ENCODE results near the gene PPID. TPM values are rescaled to one million over a fixed set of nuclear protein-coding genes. Genes with fewer than 3 reads are reported as not detected.

The PPID gene
- total RNA-seq = 10 to 100 TPM; 14.7 to 41.1 (median 24.6) TPM

DNA sequence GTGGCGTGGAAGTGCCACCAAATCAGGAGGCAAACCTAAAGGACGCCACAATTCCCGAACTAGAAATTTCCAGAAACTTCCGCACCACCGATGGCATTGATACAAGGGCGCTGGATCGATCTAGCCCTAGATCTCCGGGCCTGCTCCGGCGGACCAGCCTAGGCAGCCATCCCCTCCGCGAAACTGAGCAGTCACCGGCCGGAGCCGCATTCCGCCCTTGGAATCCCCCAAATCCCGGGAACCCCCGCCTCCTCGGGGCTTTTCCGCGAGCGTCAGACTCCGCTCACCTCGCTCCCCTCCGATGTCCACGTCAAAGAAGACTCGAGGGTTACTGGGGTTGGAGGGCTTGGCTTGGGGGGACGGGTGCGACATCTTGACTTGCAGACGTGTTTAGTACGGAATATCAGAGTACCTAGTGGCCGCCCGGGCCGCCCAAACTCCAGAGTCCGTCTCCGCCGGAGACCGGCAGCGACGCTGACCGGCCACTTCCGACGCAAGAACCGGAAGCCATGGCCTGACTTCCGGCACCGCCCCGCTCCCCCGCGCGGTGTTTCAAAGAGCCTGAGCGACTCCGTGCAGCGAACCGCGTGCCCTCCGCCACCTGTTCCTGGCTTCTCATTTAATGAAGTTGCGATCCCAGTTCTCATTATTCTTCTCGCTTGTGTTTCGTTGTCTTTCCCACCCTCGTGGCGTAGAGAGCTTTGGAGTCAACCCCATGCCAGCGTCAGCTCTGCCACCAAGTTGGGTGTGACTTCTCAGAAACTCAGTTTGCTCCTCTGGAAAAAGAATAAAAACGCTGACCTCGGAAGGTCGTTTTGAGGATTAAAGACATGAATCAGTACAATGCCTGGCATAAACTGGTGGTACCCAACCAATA lies at the start of gene PPID:
Gene PPID, minus strand, starts transcription at position 480 of the 877 bp plus-strand sequence. Its CDS starts 108 bp downstream, at position 372.
- TF ChIP-seq, protein P1, sequence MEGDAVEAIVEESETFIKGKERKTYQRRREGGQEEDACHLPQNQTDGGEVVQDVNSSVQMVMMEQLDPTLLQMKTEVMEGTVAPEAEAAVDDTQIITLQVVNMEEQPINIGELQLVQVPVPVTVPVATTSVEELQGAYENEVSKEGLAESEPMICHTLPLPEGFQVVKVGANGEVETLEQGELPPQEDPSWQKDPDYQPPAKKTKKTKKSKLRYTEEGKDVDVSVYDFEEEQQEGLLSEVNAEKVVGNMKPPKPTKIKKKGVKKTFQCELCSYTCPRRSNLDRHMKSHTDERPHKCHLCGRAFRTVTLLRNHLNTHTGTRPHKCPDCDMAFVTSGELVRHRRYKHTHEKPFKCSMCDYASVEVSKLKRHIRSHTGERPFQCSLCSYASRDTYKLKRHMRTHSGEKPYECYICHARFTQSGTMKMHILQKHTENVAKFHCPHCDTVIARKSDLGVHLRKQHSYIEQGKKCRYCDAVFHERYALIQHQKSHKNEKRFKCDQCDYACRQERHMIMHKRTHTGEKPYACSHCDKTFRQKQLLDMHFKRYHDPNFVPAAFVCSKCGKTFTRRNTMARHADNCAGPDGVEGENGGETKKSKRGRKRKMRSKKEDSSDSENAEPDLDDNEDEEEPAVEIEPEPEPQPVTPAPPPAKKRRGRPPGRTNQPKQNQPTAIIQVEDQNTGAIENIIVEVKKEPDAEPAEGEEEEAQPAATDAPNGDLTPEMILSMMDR (IDR thresholded peaks at IDR 0.05; ENCODE audit: low read depth) = no peak

DNA sequence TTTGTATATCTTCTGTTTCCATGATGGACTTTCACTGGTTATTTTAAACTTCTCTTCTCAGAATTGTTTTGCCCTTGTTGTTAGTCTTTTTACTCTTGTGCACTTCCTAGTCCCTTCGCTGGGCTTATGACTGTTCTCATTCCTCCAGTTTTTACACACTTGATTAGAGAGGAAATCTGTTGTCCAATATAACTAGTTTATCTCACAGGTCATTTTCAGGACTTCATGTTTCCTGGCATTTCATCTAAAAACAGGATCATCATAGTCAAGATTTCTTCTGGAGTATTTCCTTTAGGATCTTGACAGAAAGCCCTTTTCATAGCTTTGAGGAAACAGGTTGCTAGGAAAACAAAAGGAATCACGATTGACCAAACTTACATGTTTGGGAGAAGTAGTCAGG lies 48.6 kb upstream of the PPID start:
- TF ChIP-seq, protein P1 (IDR thresholded peaks at IDR 0.05; ENCODE audit: low read depth) = no peak

DNA sequence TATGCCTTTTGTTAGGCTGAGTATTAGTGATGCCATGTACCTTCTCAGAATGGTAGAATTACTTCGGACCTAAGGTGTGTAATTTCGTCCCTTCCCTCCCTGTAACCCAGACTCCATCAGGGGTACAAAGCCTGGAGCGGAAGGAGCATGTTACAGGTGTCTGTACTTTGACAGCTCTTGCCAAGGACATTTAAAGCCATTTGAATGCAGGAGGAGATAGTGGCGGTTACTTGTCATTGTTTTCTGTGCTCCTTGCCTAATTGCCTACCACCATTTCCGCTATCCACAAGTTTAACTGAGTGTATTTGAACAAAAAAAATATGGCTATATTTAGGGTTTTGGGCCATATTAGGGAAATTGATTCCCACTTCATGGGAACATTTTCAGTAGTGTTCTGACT lies 47.5 kb upstream of the PPID start:
- TF ChIP-seq, protein P1 (IDR thresholded peaks at IDR 0.05; ENCODE audit: low read depth) = no peak

DNA sequence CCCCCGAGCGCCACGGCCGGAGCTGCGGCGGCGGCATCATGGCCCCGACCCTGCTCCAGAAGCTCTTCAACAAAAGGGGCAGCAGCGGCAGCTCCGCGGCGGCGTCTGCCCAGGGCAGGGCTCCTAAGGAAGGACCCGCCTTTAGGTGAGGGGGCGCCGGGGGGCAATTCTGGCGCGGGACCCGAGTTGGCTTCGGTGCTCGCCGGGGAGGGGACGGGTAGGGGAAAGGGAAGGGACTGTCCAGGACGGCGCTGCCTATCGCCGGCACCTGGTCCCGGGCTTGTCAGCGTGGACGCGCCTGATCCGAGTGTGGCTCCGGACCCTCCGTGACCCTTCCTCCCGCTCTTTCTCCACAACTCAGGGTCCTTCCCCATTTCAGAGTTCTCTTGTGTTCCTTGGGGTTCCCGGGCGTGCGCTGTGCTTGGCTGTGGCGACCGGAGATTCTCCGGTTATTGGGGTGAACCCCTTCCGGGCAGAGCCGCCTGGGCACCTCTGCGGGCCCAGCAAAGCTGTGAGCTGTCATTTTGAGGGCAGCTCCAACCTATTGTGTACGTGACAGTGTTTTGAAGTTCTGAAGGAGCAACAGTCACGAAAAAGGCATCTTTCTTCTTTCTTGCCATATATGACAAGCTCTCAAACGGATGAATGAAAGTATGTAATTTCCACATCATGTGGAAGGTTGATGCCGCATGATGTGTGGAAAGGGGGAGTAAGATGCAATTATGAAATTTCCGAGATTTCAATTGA lies 46.2 kb upstream of the PPID start:
- TF ChIP-seq, protein P1 (IDR thresholded peaks at IDR 0.05; ENCODE audit: low read depth) = no peak

DNA sequence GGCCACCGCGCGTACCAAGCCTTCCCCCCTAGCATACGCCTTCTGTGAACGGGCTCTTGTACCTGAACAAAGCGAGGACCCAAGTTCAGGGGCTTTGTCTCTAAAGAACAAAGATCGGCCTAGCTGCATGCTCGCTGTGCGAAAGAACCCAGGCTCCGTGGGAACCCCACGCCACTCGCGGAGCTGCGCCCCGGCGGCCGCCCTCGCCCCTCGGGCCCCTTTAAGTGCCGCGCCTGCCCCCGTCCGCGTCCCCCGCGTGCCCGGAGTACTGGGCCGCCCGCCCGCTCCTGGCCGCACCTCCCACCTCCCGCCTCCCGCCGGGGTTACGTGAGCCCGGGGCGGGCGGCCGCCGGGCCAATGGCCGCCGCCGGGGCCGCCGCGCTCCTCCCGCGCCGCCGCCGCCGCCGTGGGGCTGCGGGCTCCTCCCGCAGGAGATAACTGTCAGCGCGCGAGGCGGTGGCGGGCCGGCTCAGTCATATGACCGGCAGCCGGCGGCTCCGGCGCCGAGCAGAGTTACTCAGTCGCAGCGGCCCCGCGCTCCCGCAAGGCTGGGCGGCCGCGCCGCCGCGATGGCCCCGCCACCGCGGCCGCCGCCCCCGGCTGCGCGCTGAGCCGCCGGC lies 45.5 kb upstream of the PPID start, which contains the start of gene FNIP2:
Gene FNIP2, plus strand, starts transcription at position 472 of the 620 bp plus-strand sequence. CDS start 187 bp downstream, outside the sequence.
- TF ChIP-seq, protein P1 (IDR thresholded peaks at IDR 0.05; ENCODE audit: low read depth) = no peak

DNA sequence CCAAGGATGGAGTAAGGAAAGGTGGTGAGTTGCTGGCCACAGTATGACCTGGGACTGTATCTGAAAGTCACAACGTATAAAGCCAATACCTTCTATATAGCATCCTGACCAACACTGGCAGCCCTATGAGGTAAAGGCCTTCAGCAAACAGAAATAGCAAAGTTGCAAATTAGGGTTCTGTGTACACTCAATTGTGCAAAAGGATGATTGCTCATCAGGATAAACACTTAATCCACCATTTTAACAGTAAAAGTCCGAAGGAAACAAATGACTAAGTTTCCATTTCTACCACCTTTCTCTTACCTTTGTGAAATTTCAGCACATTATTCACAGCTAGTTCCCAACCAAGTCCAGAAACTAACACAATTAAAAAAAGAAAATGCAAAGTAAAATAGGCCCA lies 44.3 kb upstream of the PPID start:
- TF ChIP-seq, protein P1 (IDR thresholded peaks at IDR 0.05; ENCODE audit: low read depth) = no peak
